Measurements from ENCODE around the gene IFNAR2.

The IFNAR2 gene

DNA sequence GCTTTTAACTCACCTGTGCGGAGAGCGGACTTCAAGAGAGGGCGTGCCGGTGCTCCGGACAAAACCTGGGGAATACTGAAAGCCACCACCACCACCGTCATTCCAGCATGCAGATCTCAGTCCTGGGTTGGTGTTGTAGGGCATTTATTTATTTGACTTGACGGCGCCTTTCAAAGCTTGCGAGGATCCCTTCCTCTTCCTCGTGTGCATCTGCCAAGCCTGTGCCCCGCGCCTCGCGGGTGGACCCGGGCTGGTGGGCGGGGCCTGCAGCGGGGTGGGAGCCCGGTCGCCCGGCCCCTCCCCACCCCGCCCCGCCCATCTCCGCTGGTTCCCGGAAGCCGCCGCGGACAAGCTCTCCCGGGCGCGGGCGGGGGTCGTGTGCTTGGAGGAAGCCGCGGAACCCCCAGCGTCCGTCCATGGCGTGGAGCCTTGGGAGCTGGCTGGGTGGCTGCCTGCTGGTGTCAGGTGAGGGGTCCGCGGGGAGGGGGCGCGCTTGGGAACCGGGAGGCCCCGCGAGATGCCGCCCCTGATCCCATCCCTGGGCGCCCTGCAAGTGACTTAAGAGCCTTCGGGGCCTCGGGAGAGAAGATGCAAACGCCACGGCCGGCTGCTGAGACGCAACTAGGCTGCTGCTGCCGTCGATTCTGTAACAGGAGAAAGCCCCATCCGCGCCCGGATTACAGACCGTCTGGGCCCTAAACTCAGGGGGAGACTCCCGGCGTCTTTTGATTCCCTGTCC is 36.5 kb downstream of the IFNAR2 start, which contains the start of gene IL10RB:
TSS of gene IL10RB (plus strand) at position 318 of the 739 bp plus-strand sequence. CDS start at position 417, 99 bp downstream.
- TF ChIP-seq, protein P1, sequence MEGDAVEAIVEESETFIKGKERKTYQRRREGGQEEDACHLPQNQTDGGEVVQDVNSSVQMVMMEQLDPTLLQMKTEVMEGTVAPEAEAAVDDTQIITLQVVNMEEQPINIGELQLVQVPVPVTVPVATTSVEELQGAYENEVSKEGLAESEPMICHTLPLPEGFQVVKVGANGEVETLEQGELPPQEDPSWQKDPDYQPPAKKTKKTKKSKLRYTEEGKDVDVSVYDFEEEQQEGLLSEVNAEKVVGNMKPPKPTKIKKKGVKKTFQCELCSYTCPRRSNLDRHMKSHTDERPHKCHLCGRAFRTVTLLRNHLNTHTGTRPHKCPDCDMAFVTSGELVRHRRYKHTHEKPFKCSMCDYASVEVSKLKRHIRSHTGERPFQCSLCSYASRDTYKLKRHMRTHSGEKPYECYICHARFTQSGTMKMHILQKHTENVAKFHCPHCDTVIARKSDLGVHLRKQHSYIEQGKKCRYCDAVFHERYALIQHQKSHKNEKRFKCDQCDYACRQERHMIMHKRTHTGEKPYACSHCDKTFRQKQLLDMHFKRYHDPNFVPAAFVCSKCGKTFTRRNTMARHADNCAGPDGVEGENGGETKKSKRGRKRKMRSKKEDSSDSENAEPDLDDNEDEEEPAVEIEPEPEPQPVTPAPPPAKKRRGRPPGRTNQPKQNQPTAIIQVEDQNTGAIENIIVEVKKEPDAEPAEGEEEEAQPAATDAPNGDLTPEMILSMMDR (IDR thresholded peaks at IDR 0.05; ENCODE audit: control insufficient read depth, extremely low read depth, insufficient read depth): no peak
- DNase-seq (ENCODE audit: low read depth): no peak
- peak within 1 kb of the TSS; percentile 75 for H3K4me3 ChIP-seq (ENCODE audit: low read depth, low read length)

DNA sequence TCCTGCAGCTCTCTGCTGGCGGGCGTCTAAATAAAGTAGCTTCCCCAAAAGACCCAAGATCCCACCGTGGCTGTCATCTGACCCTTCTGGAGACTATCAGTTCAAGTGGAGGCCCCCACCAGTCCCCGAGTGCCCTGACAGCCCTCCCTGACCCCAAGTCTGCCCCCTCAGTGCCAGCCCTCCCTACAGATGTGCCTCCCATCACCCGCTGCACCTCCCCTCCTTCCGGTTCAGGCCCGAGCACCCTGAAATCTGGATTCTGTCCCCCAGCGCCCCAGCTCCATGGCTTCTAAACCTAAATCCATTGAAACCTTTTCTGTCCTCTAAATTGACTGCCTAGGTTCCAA is 37.0 kb downstream of the IFNAR2 start:
- TF ChIP-seq, protein P1 (IDR thresholded peaks at IDR 0.05; ENCODE audit: control insufficient read depth, extremely low read depth, insufficient read depth): no peak
- no peak for DNase-seq (ENCODE audit: low read depth)
- peak overlapping the region; percentile 75 for H3K4me3 ChIP-seq (ENCODE audit: low read depth, low read length)

DNA sequence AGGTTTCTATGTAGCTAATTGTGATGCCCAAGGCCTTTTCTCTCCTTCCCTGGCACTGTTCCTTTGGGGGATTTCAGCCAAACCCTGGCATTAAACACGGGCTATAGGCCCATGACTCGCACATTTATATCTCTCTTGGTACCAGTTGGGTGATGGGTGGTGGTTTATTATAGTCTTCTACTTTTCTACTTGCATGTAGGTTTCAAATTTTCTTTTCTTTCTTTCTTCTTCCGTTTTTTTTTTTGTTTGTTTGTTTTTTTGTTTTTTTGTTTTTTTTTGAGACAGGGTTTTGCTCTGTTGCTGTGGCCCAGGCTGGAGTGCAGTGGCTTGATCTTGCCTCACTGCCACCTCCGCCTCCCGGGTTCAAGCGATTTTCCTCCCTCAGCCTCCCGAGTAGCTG is 37.5 kb downstream of the IFNAR2 start:
- TF ChIP-seq, protein P1 (IDR thresholded peaks at IDR 0.05; ENCODE audit: control insufficient read depth, extremely low read depth, insufficient read depth): no peak
- H3K4me3 ChIP-seq (ENCODE audit: low read depth, low read length): no peak overlapping the region; the same call in 1 of the 2 replicates
- DNase-seq (ENCODE audit: low read depth): no peak

DNA sequence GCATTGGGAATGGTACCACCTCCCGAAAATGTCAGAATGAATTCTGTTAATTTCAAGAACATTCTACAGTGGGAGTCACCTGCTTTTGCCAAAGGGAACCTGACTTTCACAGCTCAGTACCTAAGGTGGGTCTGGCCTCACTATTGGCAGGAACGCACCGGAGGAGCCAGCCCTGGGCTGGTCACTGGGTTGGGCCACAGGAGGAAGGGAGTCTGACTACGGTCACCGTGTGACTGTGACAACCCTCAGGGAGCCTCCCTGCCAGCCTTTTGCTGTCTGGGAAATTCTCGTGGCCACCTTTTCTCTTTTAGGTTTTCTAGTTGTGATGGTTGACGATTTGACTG is 38.6 kb downstream of the IFNAR2 start:
- no peak overlapping the region for H3K4me3 ChIP-seq (ENCODE audit: low read depth, low read length)
- TF ChIP-seq, protein P1 (IDR thresholded peaks at IDR 0.05; ENCODE audit: control insufficient read depth, extremely low read depth, insufficient read depth): no peak
- DNase-seq (ENCODE audit: low read depth): no peak

DNA sequence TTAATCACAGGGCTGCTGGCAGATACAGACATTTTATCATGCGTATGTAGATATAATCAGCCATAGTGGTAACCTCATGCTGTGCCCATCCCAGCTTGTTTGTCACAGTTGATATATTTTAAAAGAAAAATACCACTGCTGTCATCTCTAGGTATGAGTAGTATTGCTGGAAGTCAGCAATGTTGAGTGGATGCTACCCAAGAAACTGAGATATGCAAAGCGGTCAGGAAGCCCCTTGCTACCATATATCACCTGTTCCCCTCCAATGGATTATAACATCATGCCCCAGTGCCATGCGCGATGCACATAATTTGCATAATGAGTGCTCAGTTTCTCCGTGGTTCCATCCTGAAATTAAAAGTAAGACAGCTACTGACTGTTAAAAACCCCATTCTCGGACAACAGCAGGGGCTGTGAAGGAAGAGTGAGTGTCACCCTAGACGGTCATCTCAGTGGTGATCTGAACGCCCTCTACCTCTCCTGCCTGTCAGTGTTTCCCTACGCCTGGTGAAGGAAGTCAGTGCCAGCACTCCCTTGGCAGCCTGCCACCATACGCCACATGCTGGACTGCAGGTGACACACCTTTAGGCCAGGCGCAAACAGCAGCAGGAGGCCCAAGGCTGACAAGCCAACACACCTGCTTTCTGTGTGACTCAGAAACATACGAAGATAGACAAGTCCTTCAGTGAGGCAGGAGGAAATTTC is 39.2 kb downstream of the IFNAR2 start:
- no peak overlapping the region for H3K4me3 ChIP-seq (ENCODE audit: low read depth, low read length)
- TF ChIP-seq, protein P1 (IDR thresholded peaks at IDR 0.05; ENCODE audit: control insufficient read depth, extremely low read depth, insufficient read depth): peak; percentile 54
- DNase-seq (ENCODE audit: low read depth): peak; percentile 97

DNA sequence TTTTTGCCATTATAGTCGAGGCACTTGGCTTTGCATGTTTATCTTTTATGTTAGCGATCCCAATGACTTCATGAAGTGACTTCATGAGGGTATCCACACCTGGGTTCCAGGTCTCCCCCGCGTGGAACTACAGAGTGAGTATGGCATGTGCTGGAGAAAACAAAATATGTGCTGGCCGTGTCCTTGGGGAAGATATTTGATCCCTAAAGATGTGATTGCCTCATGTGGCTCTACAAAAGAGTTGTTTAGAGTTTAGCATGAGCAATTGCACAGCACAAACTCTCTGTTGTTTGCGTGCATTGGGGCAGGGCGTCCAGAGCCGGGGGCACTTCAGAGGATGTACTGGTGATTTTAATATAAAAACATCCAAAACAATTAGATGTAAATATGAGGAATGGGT is 41.2 kb downstream of the IFNAR2 start:
- TF ChIP-seq, protein P1 (IDR thresholded peaks at IDR 0.05; ENCODE audit: control insufficient read depth, extremely low read depth, insufficient read depth): no peak
- no peak overlapping the region for H3K4me3 ChIP-seq (ENCODE audit: low read depth, low read length)
- DNase-seq (ENCODE audit: low read depth): no peak
